Left renal cortex interstitium (tissue), 4 donors: ENCODE results near the gene BCL6B. TPM values are rescaled to one million over a fixed set of nuclear protein-coding genes. Genes with fewer than 3 reads are reported as not detected.
"Not testable (repeated sequence)": the region's sequence is repeated elsewhere in the genome, so short reads cannot be mapped to it uniquely, and the experiment has no call there.

Source experiments
- DNase-seq, 4 donors: peaks; one replicate each; pipeline ENCODE4 v3.0.0-alpha.2; 2013; ENCODE audit warnings: low read depth in 4 of 4, low spot score in 2 of 4, missing footprints in 1 of 4
- polyA plus RNA-seq, 4 donors: library from polyadenylated mRNA; unstranded; fragments of 120-200 nt; gene quantifications; one replicate each; pipeline ENCODE4 v1.2.1, GENCODE V29; 2013; ENCODE audit not compliant: insufficient read length in 4 of 4

BCL6B gene
- polyA plus RNA-seq, result 10 to 100 TPM; 21.3 to 27.0 (median 24.7) TPM

- no peak for DNase-seq
These were observed at the start of gene BCL6B for GRCh38 chr17:7022781-7023571. TSS of gene BCL6B (plus strand) at chr17:7023050. CDS start at chr17:7023672, 622 bp downstream.

GRCh38 chr17:6979440-6979839, 43.4 kb upstream of the BCL6B start:
- DNase-seq, result not testable (repeated sequence)

DNA sequence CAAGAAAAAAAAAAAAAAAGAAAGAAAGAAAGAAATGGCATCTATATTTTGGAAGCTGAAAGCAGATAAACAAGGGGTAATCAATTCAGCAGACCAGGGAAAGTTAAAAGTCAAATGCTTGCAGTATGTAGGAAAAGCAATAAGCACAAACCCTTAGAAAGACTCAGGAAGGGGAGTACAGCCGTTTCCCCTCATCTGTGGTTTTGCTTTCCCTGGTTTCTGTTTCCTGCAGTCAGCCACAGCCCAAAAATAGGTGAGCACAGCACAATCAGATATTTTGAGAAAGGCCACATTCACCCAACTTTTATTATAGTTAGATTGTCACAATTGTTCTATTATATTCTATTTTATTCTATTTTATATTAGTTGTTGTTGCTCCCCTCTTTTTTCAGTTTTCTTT, 41.4 kb upstream of the BCL6B start:
- DNase-seq, result no peak

GRCh38 chr17:6985266-6985665, 37.6 kb upstream of the BCL6B start:
- DNase-seq, result no peak

DNA sequence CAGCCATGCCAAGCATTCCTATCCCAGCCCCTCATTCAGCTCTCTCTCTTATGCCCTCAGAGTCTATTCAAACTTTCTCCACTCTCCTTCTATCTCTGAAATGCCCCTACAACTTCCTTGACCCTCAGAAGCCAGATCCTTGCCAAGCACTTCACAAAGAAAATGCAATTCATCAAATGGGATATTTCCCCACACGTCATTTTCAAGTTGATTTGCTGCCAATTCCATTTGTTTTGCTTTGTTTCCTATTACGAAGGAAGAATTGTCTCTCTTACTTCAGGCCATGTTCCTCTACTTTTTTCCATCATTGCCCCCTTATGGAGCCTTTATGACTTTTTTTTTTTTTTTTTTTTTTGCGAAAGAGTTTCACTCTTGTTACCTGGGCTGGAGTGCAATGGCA, 36.2 kb upstream of the BCL6B start:
- no peak for DNase-seq

GRCh38 chr17:6989779-6990178, 33.1 kb upstream of the BCL6B start:
- no peak for DNase-seq

DNA sequence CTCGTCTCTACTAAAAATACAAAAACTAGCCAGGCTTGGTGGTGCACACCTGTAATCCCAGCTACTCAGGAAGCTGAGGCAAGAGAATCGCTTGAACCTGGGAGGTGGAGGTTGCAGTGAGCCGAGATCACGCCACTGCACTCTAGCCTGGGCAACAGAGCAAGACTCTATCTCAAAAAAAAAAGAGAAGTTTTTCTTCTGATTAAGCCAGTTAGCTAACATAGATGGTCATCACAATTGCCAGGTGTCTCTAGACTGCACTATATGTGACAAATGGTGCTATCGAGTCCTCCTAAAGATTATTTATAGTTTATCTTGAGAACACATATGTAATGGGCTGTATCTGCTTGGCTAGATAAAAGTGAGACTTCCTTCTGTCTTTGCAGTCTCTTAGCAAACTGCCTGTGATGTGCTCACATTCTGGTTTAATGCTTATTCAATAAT, 29.2 kb upstream of the BCL6B start:
- not testable (repeated sequence) for DNase-seq

- no peak for DNase-seq
These were observed 28.7 kb upstream of the BCL6B start for GRCh38 chr17:6994118-6994598.

- DNase-seq, result no peak
These were observed 28.1 kb upstream of the BCL6B start for GRCh38 chr17:6994666-6995256.

DNA sequence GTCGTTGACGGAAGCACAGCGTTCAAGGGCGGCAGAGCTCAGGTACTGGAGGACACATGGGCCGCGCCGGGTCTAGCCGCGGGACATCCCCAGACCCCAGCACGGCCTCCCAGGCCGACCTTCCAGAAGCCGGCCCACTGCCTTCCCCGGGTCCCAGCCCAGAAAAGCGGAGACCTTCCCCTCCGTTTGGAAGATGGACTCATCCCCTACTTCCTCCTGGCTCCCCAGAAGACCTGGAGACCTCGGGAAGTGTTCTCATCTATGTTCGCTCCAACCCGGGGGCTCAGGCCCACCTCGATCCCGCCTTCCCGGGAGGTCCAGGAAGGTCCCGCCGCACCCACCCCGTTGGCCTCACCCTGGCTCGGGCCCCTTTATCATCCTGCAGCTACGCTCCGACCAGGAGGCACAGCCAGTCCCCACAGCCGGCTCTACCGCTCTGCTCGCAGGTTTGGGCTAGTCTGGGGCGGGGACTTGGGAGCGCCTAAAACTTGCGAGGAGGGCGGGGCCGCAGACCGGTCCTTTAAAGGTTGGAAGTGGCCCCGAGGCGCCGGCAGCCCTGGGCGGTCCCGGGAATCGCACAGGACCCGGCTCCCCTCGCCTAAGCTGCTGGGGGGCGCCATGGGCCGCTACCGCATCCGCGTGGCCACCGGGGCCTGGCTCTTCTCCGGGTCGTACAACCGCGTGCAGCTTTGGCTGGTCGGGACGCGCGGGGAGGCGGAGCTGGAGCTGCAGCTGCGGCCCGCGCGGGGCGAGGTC, 27.2 kb upstream of the BCL6B start, which contains the start of gene ALOX12:
TSS of gene ALOX12 (plus strand) at position 550 of the 756 bp plus-strand sequence. CDS start at position 619, 69 bp downstream.
- no peak for DNase-seq

- DNase-seq, result no peak
These were observed 26.4 kb upstream of the BCL6B start for GRCh38 chr17:6996256-6997011.

DNA sequence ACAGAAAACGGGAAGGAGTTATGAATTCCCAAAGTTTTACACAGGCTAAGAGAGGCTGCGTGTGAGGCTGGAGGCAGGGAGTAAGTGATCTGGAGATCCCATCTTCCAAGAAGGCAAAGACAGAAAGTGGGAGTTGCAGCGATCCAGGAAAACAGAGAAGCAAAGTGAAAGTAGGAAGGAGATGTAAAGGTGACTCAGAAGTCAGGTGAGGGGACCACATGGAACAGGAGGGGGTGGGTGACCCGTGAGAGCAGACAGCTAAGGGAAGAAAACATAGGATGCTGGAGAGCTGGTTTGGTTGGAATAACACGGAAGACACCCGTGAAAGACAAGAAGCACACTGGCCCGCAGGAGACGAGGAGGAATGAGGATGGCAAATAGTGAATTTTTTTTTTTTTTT, 25.7 kb upstream of the BCL6B start:
- DNase-seq, result no peak

DNA sequence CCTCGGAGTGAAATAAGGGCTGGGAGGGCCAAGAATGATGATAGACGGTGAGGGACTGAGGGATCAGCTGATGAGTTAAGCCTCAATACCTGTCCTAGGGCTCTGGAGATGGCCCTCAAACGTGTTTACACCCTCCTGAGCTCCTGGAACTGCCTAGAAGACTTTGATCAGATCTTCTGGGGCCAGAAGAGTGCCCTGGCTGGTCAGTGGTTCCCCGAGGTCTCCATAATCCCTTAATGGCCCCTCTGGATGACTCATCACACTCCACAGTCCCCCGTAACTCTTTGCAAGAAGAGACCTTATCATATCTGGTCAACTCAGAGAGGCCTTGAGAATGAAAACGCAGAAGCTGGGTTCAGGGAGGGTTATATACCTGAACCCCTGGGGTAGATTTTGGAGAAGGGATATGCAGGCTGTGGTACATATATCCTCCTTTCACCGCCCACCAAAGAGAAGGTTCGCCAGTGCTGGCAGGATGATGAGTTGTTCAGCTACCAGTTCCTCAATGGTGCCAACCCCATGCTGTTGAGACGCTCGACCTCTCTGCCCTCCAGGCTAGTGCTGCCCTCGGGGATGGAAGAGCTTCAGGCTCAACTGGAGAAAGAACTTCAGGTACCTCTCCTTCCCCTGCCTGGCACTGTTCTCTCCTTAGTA, 23.9 kb upstream of the BCL6B start:
- DNase-seq, result no peak

DNA sequence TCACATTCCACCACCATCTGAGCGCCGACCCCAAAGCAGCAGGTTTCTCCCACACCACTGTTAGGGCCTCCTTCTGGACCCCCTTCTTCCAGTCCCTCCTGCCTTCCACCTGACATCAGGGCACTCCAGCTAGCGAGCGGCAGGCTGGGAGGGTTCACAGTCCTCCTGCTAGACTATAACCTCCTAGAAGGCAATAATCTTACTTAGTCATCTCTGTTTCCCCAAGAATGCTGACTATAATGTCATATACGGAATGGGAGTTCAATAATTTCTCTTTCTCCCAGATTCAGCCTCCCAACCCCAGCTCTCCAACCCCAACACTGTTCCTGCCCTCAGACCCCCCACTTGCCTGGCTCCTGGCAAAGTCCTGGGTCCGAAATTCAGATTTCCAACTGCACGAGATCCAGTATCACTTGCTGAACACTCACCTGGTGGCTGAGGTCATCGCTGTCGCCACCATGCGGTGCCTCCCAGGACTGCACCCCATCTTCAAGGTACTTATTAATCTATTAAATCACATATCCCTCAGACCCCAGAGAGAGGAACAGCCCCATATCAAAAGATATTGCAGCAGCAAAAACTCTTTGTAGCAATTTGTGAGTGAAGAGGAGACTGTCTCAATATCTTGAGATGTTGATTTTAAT, 21.4 kb upstream of the BCL6B start:
- no peak for DNase-seq

GRCh38 chr17:7002288-7003047, 20.4 kb upstream of the BCL6B start:
- no peak for DNase-seq

DNA sequence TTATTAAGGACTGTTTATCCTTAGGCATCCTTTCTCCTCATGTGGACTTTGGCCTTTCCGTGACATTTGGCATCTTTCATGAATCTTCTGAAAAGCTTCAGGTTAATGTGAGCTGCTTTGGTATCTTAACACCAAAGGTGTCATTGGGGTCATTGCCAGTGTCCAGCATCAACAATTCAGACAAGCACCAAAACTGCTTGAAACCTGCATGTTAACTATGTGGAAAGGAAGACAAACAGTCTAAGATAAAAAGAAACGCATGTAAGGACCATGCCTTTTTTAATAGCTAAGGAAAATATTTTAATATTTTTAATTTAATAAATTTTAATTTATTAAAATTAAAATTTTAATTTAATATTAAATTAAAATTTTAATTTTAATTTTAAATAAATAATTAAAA, 19.1 kb upstream of the BCL6B start:
- DNase-seq, result no peak

- DNase-seq, result peak in 1 of 4 donors; percentile 73
These were observed 18.2 kb upstream of the BCL6B start for GRCh38 chr17:7004398-7005253.

- DNase-seq, result no peak
These were observed 17.1 kb upstream of the BCL6B start for GRCh38 chr17:7005716-7006115.
